GM12872 (cell line): ENCODE data around the gene ZNF212.

ENCODE experiments used
- CTCF ChIP-seq: IDR thresholded peaks from 3 replicates; pipeline ENCODE4 v1.5.1; 2011; ENCODE audit warnings: low read depth, mild to moderate bottlenecking, low read length, moderate library complexity; ENCODE audit not compliant: insufficient read depth

The ZNF212 gene

DNA sequence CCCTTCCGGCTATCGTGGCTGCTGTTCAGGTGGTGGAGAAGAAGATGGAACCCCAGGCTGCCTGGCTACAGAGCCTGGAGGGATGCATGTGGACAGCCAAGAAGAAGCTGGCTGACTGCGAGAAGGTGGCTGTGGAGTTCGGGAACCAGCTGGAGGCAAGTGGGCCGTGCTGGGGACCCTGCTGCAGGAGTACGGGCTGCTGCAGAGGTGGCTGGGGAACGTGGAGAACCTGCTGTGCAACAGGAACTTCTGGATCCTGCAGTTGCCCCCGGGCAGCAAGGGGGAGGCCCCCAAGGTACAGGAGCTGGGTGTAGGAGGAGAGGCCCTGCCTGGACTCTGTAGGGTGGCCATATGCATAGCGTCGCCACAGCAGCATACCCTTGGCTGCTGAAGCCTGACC is 48.2 kb downstream of the ZNF212 start:
- TF ChIP-seq CTCF = no peak

- no peak for TF ChIP-seq CTCF
These were observed 49.8 kb downstream of the ZNF212 start for GRCh38 chr7:149289262-149289661.

- TF ChIP-seq CTCF = no peak
These were observed 50.4 kb downstream of the ZNF212 start for GRCh38 chr7:149289856-149290255.

GRCh38 chr7:149291036-149291780 is 51.8 kb downstream of the ZNF212 start:
- no peak for TF ChIP-seq CTCF

DNA sequence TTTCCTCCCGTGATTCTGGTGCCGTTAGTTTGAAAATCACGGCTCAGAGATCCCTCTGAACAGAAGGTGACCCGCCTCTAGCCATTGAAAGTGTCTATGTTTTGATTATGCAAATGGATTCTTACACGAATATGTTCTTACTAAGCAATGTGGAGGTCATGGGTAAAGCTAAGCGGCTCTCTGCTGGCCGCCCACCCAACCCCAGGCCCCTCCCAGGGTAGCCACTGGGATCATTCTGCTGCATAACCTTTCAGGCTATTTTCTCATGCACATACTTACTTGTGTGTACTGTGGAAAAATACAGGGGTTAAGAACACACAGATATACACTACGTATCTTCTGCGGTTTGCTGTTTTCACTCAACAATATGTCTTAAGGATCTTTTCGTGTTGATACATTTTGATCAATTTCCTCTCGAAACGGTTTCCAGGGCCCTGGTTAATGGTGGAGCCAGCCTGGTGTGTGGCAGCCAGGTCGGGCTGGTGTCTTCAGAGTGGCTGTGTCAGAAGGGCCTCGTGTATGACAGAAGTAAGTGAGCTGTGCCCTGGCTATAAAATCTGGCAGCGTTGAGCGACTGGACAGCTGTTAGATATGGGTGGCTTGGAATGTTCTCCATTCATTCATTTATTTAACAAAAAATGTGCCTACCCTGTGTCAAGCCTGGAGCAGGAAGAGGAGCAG is 52.5 kb downstream of the ZNF212 start:
- TF ChIP-seq CTCF = no peak

- TF ChIP-seq CTCF = no peak
These were observed 53.0 kb downstream of the ZNF212 start for GRCh38 chr7:149292462-149292823.

GRCh38 chr7:149293338-149293737 is 53.9 kb downstream of the ZNF212 start:
- TF ChIP-seq CTCF = no peak
